HEK293 (cell line): ENCODE results near the gene ITGA8.

Experiments used
- CTCF ChIA-PET: fragments of 350-600 bp; formaldehyde crosslinking; extraction: SDS; loops from one replicate; lab custom pipeline; 2021; ENCODE audit warnings: antibody characterized with exemption; lab: Yijun Ruan, JAX
- POLR2A ChIA-PET: fragments of 300-600 bp; formaldehyde crosslinking; extraction: SDS; loops from one replicate; lab custom pipeline; 2020; ENCODE audit warnings: antibody characterized with exemption, inconsistent platforms; lab: Yijun Ruan, JAX
- H3K27ac ChIP-seq: fragments of 200-500 bp; sonication (Bioruptor generic); 2 replicates; pipeline ENCODE4 v1.5.1; 2014; ENCODE audit warnings: low read depth, low read length, control low read depth, inconsistent platforms; ENCODE audit errors: extremely low read depth
- H3K36me3 ChIP-seq, 2 experiments: fragments of 200-500 bp in 1 of 2; sonication (Bioruptor generic) in 1 of 2; 1 replicate in 1 of 2; 2 replicates in 1 of 2; pipeline ENCODE4 v1.5.1; 2014 to 2017; ENCODE audit warnings: inconsistent platforms in 2 of 2, low read length in 2 of 2; ENCODE audit not compliant: control insufficient read depth in 2 of 2, insufficient read depth in 1 of 2
- H3K4me1 ChIP-seq: fragments of 200-500 bp; sonication (Bioruptor generic); 2 replicates; pipeline ENCODE4 v1.5.1; 2014; ENCODE audit warnings: mild to moderate bottlenecking, low read length, inconsistent platforms; ENCODE audit not compliant: control insufficient read depth, insufficient read depth
- H3K4me3 ChIP-seq: 2 replicates; pipeline ENCODE4 v1.5.1; 2011; ENCODE audit warnings: low read depth, mild to moderate bottlenecking, control low read depth, low read length, moderate library complexity
- H3K9me3 ChIP-seq: fragments of 200-500 bp; sonication (Bioruptor generic); 2 replicates; pipeline ENCODE4 v1.5.1; 2014; ENCODE audit warnings: low read depth, low read length, inconsistent platforms; ENCODE audit not compliant: control insufficient read depth, insufficient read depth
- HOXA7 ChIP-seq: sonication (generic); formaldehyde crosslinking; IDR thresholded peaks from 2 replicates; pipeline ENCODE4 v1.8.1; 2022; ENCODE audit warnings: missing genetic modification reagents, borderline replicate concordance
- KLF7 ChIP-seq: fragments of 450-650 bp; formaldehyde crosslinking; IDR thresholded peaks from 2 replicates; pipeline ENCODE4 v1.5.1; 2016; ENCODE audit warnings: missing biosample characterization, missing genetic modification characterization, borderline replicate concordance
- OSR2 ChIP-seq: fragments of 450-650 bp; formaldehyde crosslinking; IDR thresholded peaks from 2 replicates; pipeline ENCODE4 v1.5.1; 2016; ENCODE audit warnings: missing biosample characterization, missing genetic modification characterization
- PRDM6 ChIP-seq: fragments of 450-650 bp; formaldehyde crosslinking; IDR thresholded peaks from 2 replicates; pipeline ENCODE4 v1.5.1; 2017; ENCODE audit warnings: missing biosample characterization, missing genetic modification characterization
- SCRT1 ChIP-seq: fragments of 450-650 bp; formaldehyde crosslinking; IDR thresholded peaks from 2 replicates; pipeline ENCODE4 v1.5.1; 2016; ENCODE audit warnings: missing biosample characterization, missing genetic modification characterization, borderline replicate concordance
- SP7 ChIP-seq: fragments of 450-650 bp; formaldehyde crosslinking; IDR thresholded peaks from 2 replicates; pipeline ENCODE4 v1.5.1; 2016; ENCODE audit warnings: missing biosample characterization, missing genetic modification characterization
- ZFP37 ChIP-seq: fragments of 450-650 bp; formaldehyde crosslinking; IDR thresholded peaks from 2 replicates; pipeline ENCODE4 v1.5.1; 2016; ENCODE audit warnings: missing biosample characterization, missing genetic modification characterization
- ZNF121 ChIP-seq: fragments of 450-650 bp; formaldehyde crosslinking; IDR thresholded peaks from 2 replicates; pipeline ENCODE4 v1.5.1; 2016; ENCODE audit warnings: missing biosample characterization, missing genetic modification characterization
- ZNF133 ChIP-seq: fragments of 450-650 bp; formaldehyde crosslinking; IDR thresholded peaks from 2 replicates; pipeline ENCODE4 v1.5.1; 2016; ENCODE audit warnings: missing biosample characterization, missing genetic modification characterization
- ZNF266 ChIP-seq: fragments of 450-650 bp; formaldehyde crosslinking; IDR thresholded peaks from 2 replicates; pipeline ENCODE4 v1.5.1; 2016; ENCODE audit warnings: missing biosample characterization, missing genetic modification characterization, low read depth
- ZNF274 ChIP-seq, 2 experiments: fragments of 200-500 bp in 1 of 2; fragments of 450-650 bp in 1 of 2; sonication (Bioruptor generic) in 1 of 2; formaldehyde crosslinking in 1 of 2; IDR thresholded peaks; 2 replicates each; pipeline versions ENCODE4 v1.5.1 to v1.6.1; 2014 to 2016; ENCODE audit warnings: borderline replicate concordance in 1 of 2, inconsistent platforms in 1 of 2, low read length in 1 of 2, missing biosample characterization in 1 of 2, missing genetic modification characterization in 1 of 2
- ZNF366 ChIP-seq: fragments of 450-650 bp; formaldehyde crosslinking; conservative IDR thresholded peaks from 2 replicates; pipeline ENCODE4 v1.5.1; 2016; ENCODE audit warnings: missing biosample characterization, missing genetic modification characterization
- ZNF645 ChIP-seq: fragments of 450-650 bp; formaldehyde crosslinking; IDR thresholded peaks from 2 replicates; pipeline ENCODE4; 2016; ENCODE audit warnings: missing biosample characterization, missing genetic modification characterization
- ZNF707 ChIP-seq: fragments of 450-650 bp; formaldehyde crosslinking; IDR thresholded peaks from 2 replicates; pipeline ENCODE4 v1.5.1; 2016; ENCODE audit warnings: missing biosample characterization, missing genetic modification characterization
- ZNF76 ChIP-seq: fragments of 450-650 bp; formaldehyde crosslinking; IDR thresholded peaks from 2 replicates; pipeline ENCODE4; 2016; ENCODE audit warnings: low read depth, missing biosample characterization, missing genetic modification characterization, borderline replicate concordance
- TF ChIP-seq, protein P1 (sequence below): fragments of 450-650 bp; formaldehyde crosslinking; IDR thresholded peaks from 2 replicates; pipeline ENCODE4 v1.5.1; 2016; ENCODE audit warnings: missing biosample characterization, missing genetic modification characterization, borderline replicate concordance
- TF ChIP-seq, protein P2 (sequence below): fragments of 450-650 bp; IDR thresholded peaks from 2 replicates; pipeline ENCODE4 v1.5.1; 2018; ENCODE audit warnings: missing biosample characterization, missing genetic modification characterization
- TF ChIP-seq, protein P3 (sequence below): fragments of 450-650 bp; formaldehyde crosslinking; IDR thresholded peaks from 2 replicates; pipeline ENCODE4 v1.5.1; 2016; ENCODE audit warnings: missing biosample characterization, missing genetic modification characterization
- TF ChIP-seq, protein P4 (sequence below): fragments of 450-650 bp; formaldehyde crosslinking; IDR thresholded peaks from 2 replicates; pipeline ENCODE4 v1.5.1; 2016; ENCODE audit warnings: missing biosample characterization, missing genetic modification characterization
- TF ChIP-seq, protein P5 (sequence below): fragments of 450-650 bp; formaldehyde crosslinking; IDR thresholded peaks from 2 replicates; pipeline ENCODE4 v1.5.1; 2017; ENCODE audit warnings: missing biosample characterization, missing genetic modification characterization

The ITGA8 gene

GRCh38 chr10:15712883-15713282, 6.8 kb downstream of the ITGA8 start:
- no peaks in the 10 kb centered on the region for H3K36me3 ChIP-seq
- no peak overlapping the region for H3K4me3 ChIP-seq
- H3K9me3 ChIP-seq, result no peaks in the 10 kb centered on the region
- TF ChIP-seq, protein P1, sequence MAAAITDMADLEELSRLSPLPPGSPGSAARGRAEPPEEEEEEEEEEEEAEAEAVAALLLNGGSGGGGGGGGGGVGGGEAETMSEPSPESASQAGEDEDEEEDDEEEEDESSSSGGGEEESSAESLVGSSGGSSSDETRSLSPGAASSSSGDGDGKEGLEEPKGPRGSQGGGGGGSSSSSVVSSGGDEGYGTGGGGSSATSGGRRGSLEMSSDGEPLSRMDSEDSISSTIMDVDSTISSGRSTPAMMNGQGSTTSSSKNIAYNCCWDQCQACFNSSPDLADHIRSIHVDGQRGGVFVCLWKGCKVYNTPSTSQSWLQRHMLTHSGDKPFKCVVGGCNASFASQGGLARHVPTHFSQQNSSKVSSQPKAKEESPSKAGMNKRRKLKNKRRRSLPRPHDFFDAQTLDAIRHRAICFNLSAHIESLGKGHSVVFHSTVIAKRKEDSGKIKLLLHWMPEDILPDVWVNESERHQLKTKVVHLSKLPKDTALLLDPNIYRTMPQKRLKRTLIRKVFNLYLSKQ, result no peak
- TF ChIP-seq HOXA7 (CRISPR knock-in tag) (no peak), ZNF274 (IDR thresholded peaks at IDR 0.05; ENCODE audit: low read length) (no peak), ZNF274 (tag by site-specific recombination; IDR thresholded peaks at IDR 0.05; ENCODE audit: borderline replicate concordance) (no peak), ZFP37 (tag by site-specific recombination) (no peak), ZNF121 (tag by site-specific recombination) (no peak), ZNF366 (tag by site-specific recombination) (no peak), OSR2 (tag by site-specific recombination) (no peak), ZNF645 (tag by site-specific recombination) (no peak), PRDM6 (tag by site-specific recombination) (no peak), SCRT1 (no peak)
- TF ChIP-seq, protein P2, sequence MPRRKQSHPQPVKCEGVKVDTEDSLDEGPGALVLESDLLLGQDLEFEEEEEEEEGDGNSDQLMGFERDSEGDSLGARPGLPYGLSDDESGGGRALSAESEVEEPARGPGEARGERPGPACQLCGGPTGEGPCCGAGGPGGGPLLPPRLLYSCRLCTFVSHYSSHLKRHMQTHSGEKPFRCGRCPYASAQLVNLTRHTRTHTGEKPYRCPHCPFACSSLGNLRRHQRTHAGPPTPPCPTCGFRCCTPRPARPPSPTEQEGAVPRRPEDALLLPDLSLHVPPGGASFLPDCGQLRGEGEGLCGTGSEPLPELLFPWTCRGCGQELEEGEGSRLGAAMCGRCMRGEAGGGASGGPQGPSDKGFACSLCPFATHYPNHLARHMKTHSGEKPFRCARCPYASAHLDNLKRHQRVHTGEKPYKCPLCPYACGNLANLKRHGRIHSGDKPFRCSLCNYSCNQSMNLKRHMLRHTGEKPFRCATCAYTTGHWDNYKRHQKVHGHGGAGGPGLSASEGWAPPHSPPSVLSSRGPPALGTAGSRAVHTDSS, result no peak
- TF ChIP-seq, protein P3, sequence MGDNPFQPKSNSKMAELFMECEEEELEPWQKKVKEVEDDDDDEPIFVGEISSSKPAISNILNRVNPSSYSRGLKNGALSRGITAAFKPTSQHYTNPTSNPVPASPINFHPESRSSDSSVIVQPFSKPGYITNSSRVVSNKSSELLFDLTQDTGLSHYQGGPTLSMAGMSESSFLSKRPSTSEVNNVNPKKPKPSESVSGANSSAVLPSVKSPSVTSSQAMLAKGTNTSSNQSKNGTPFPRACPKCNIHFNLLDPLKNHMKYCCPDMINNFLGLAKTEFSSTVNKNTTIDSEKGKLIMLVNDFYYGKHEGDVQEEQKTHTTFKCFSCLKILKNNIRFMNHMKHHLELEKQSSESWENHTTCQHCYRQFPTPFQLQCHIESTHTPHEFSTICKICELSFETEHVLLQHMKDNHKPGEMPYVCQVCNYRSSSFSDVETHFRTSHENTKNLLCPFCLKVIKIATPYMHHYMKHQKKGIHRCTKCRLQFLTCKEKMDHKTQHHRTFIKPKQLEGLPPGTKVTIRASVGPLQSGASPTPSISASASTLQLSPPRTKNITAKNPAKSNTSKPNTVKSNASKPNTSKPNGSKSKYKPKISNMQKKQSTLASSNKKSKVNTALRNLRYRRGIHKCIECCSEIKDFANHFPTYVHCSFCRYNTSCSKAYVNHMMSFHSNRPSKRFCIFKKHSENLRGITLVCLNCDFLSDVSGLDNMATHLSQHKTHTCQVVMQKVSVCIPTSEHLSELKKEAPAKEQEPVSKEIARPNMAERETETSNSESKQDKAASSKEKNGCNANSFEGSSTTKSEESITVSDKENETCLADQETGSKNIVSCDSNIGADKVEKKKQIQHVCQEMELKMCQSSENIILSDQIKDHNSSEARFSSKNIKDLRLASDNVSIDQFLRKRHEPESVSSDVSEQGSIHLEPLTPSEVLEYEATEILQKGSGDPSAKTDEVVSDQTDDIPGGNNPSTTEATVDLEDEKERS (tag by site-specific recombination), result no peak
- TF ChIP-seq, protein P4, sequence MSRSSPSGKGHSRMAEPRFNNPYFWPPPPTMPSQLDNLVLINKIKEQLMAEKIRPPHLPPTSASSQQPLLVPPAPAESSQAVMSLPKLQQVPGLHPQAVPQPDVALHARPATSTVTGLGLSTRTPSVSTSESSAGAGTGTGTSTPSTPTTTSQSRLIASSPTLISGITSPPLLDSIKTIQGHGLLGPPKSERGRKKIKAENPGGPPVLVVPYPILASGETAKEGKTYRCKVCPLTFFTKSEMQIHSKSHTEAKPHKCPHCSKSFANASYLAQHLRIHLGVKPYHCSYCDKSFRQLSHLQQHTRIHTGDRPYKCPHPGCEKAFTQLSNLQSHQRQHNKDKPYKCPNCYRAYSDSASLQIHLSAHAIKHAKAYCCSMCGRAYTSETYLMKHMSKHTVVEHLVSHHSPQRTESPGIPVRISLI, result no peak
- TF ChIP-seq, all 188 proteins: peak for 0
- H3K4me1 ChIP-seq, result peaks cover 3% of the 10 kb centered on the region
- POLR2A ChIA-PET, result no interaction called here
- H3K27ac ChIP-seq, result no peak overlapping the region
- CTCF ChIA-PET, result interaction anchor here (0.6 to 1.3 kb wide), 4 partner anchors 70 to 279 kb away, joined by 3 to 5 read pairs (median 4); no protein-coding TSS in a partner anchor

- Histone ChIP-seq H3K36me3 (no peaks in the 10 kb centered on the region), H3K4me3 (no peak overlapping the region), H3K4me1 (no peaks in the 10 kb centered on the region), H3K27ac (no peak overlapping the region), H3K9me3 (no peaks in the 10 kb centered on the region)
- ChIA-PET CTCF (interaction anchor here (1.5 to 2.2 kb wide), 2 partner anchors 16 to 125 kb away, joined by 5 to 13 read pairs; no protein-coding TSS in a partner anchor), POLR2A (no interaction called here)
- TF ChIP-seq ZNF133 (tag by site-specific recombination) (no peak), SP7 (no peak), ZNF707 (tag by site-specific recombination) (no peak), KLF7 (no peak), ZNF266 (tag by site-specific recombination) (no peak), ZNF76 (tag by site-specific recombination) (no peak)
- TF ChIP-seq, protein P5, sequence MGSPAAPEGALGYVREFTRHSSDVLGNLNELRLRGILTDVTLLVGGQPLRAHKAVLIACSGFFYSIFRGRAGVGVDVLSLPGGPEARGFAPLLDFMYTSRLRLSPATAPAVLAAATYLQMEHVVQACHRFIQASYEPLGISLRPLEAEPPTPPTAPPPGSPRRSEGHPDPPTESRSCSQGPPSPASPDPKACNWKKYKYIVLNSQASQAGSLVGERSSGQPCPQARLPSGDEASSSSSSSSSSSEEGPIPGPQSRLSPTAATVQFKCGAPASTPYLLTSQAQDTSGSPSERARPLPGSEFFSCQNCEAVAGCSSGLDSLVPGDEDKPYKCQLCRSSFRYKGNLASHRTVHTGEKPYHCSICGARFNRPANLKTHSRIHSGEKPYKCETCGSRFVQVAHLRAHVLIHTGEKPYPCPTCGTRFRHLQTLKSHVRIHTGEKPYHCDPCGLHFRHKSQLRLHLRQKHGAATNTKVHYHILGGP, result no peak
These were observed 9.3 kb downstream of the ITGA8 start for GRCh38 chr10:15710455-15710854.
